Endothelial cell of umbilical vein (primary cell): ENCODE measurements around the gene AGAP3. TPM values are rescaled to one million over a fixed set of nuclear protein-coding genes. Genes with fewer than 3 reads are reported as not detected.

ENCODE experiments used
- BruUV-seq: library from RNA; stranded (reverse); fragments of 400-500 nt; replicated peaks from 2 replicates; lab custom pipeline; 2021; lab: Mats Ljungman, UMichigan
- CTCF ChIA-PET: fragments of 300-600, 350-600 bp; sonication (Branson Sonifier 250); formaldehyde crosslinking; loops from one replicate; lab custom pipeline; 2021; ENCODE audit warnings: antibody characterized with exemption, inconsistent platforms; lab: Charles Lee
- POLR2A ChIA-PET: fragments of 300-600, 350-600 bp; sonication (Branson Sonifier 250); formaldehyde crosslinking; loops from one replicate; lab custom pipeline; 2021; ENCODE audit warnings: antibody characterized with exemption, inconsistent platforms; lab: Charles Lee
- DNase-seq: peaks from one replicate; pipeline ENCODE4 v3.0.0-alpha.2; 2011; ENCODE audit warnings: low read depth, low spot score
- FAIRE-seq: peaks from 2 replicates; lab custom pipeline; 2011; peaks lifted over from hg19 to GRCh38; lab: Jason Lieb, UNC
- H2AFZ ChIP-seq: 2 replicates; pipeline ENCODE4 v1.6.0; 2012; ENCODE audit warnings: low read depth, low read length, control low read depth, inconsistent platforms
- H3K27ac ChIP-seq: 2 replicates; pipeline ENCODE4 v1.5.1; 2011; ENCODE audit warnings: low read depth, mild to moderate bottlenecking, control low read depth, low read length, moderate library complexity; ENCODE audit not compliant: insufficient read depth
- H3K27me3 ChIP-seq, 2 experiments: 2 replicates each; pipeline versions ENCODE4 v1.6.0 to v1.6.1; 2011; ENCODE audit warnings: low read length in 2 of 2, mixed read lengths in 1 of 2; ENCODE audit not compliant: control insufficient read depth in 2 of 2, insufficient read depth in 2 of 2
- H3K36me3 ChIP-seq, 2 experiments: 2 replicates in 1 of 2; 3 replicates in 1 of 2; pipeline ENCODE4 v1.5.1; 2011; ENCODE audit warnings: low read length in 2 of 2, mild to moderate bottlenecking in 1 of 2, moderate library complexity in 1 of 2; ENCODE audit not compliant: control insufficient read depth in 2 of 2, insufficient read depth in 2 of 2; ENCODE audit errors: extremely low read depth in 1 of 2
- H3K4me1 ChIP-seq: 3 replicates; pipeline ENCODE4 v1.5.1; 2011; ENCODE audit warnings: mild to moderate bottlenecking, low read length; ENCODE audit not compliant: control insufficient read depth, insufficient read depth; ENCODE audit errors: extremely low read depth
- H3K4me2 ChIP-seq: 2 replicates; pipeline ENCODE4 v1.6.1; 2011; ENCODE audit warnings: low read length, control low read depth, mixed read lengths; ENCODE audit not compliant: insufficient read depth
- H3K4me3 ChIP-seq, 3 experiments: fragments of 200-600 bp in 1 of 3; sonication (generic), shearing (Covaris generic) in 1 of 3; replicated peaks in 1 of 3; 2 replicates each; pipeline ENCODE4 v1.5.1; 2011 to 2016; ENCODE audit warnings: control low read depth in 3 of 3, low read length in 3 of 3, mild to moderate bottlenecking in 2 of 3, inconsistent platforms in 1 of 3, low read depth in 1 of 3, moderate library complexity in 1 of 3; ENCODE audit not compliant: insufficient read depth in 1 of 3
- H3K79me2 ChIP-seq: 2 replicates; pipeline ENCODE4 v1.6.0; 2012; ENCODE audit warnings: low read length, inconsistent platforms; ENCODE audit not compliant: control insufficient read depth, insufficient read depth
- H3K9ac ChIP-seq: replicated peaks from 2 replicates; pipeline ENCODE3; 2011; ENCODE audit warnings: low read length, control low read depth; ENCODE audit not compliant: insufficient read depth; ENCODE audit errors: extremely low read depth
- H3K9me1 ChIP-seq: replicated peaks from 3 replicates; pipeline ENCODE4 v1.6.0; 2011; ENCODE audit warnings: mild to moderate bottlenecking, low read length; ENCODE audit not compliant: control insufficient read depth, insufficient read depth; ENCODE audit errors: extremely low read depth
- H3K9me3 ChIP-seq: replicated peaks from 2 replicates; pipeline ENCODE4 v1.5.1; 2012; ENCODE audit warnings: low read length, inconsistent platforms; ENCODE audit not compliant: control insufficient read depth, insufficient read depth
- H4K20me1 ChIP-seq: replicated peaks from 2 replicates; pipeline ENCODE3; 2011; ENCODE audit warnings: mild to moderate bottlenecking, low read length; ENCODE audit not compliant: control insufficient read depth, insufficient read depth; ENCODE audit errors: extremely low read depth
- CTCF ChIP-seq, 2 donors: IDR thresholded peaks; 1 replicate in 1 of 2; 2 replicates in 1 of 2; pipeline ENCODE4 v1.5.1; 2011; ENCODE audit warnings: low read length in 2 of 2, mild to moderate bottlenecking in 2 of 2, moderate library complexity in 2 of 2, control low read depth in 1 of 2, inconsistent platforms in 1 of 2, low read depth in 1 of 2; ENCODE audit not compliant: insufficient read depth in 1 of 2; ENCODE audit errors: extremely low read depth in 1 of 2
- EZH2 ChIP-seq: IDR thresholded peaks from 2 replicates; pipeline ENCODE4 v1.6.1; 2012; ENCODE audit warnings: borderline replicate concordance, low read depth, mild to moderate bottlenecking, moderate library complexity, low read length, inconsistent platforms; ENCODE audit not compliant: severe bottlenecking
- FOS ChIP-seq: IDR thresholded peaks from 2 replicates; pipeline ENCODE4 v1.6.1; 2011; ENCODE audit warnings: mild to moderate bottlenecking, low read length, moderate library complexity, borderline replicate concordance; ENCODE audit not compliant: insufficient read depth
- JUN ChIP-seq: IDR thresholded peaks from 2 replicates; pipeline ENCODE4 v1.6.1; 2011; ENCODE audit warnings: borderline replicate concordance, low read depth; ENCODE audit not compliant: insufficient read length, insufficient read depth
- MAX ChIP-seq: IDR thresholded peaks from 2 replicates; pipeline ENCODE4 v1.6.1; 2011; ENCODE audit not compliant: insufficient read depth, insufficient read length
- MYC ChIP-seq: IDR thresholded peaks from one replicate; pipeline ENCODE4 v1.6.1; 2011; ENCODE audit warnings: mild to moderate bottlenecking, low read depth, low read length
- POLR2A ChIP-seq: IDR thresholded peaks from 2 replicates; pipeline ENCODE4 v1.6.1; 2012; ENCODE audit warnings: low read depth, mild to moderate bottlenecking, control low read depth, low read length
- dilution Hi-C: fragments of 300-500 bp; cut with MboI; formaldehyde crosslinking; loops from one replicate; pipeline ENCODE4 v1.15.0; 2019; ENCODE audit warnings: low sequenced_read_pairs; ENCODE audit not compliant: extremely low pct_ligation_motif_present
- intact Hi-C: fragments of 100-400 bp; cut with micrococcal nuclease; formaldehyde crosslinking; loops from one replicate; pipeline ENCODE4 v1.10.0; 2022
- polyA plus RNA-seq, 4 experiments: library from polyadenylated mRNA; depleted of rRNA in 3 of 4; stranded (reverse) in 3 of 4; unstranded in 1 of 4; fragments of >200 nt; gene quantifications; 2 replicates each; pipeline versions ENCODE4 v1.2.1 to v1.2.3, GENCODE V29; 2011 to 2012; ENCODE audit warnings: missing spikeins in 1 of 4
- total RNA-seq: library from RNA; stranded (reverse); gene quantifications from 2 replicates; pipeline ENCODE4 v1.2.3, GENCODE V29; 2021

Gene AGAP3
- total and polyA plus RNA-seq, 2 donors (not counting 3 experiments of a cell fraction or from before 2014, with no cell fraction given), result 171 to 174 TPM

DNA sequence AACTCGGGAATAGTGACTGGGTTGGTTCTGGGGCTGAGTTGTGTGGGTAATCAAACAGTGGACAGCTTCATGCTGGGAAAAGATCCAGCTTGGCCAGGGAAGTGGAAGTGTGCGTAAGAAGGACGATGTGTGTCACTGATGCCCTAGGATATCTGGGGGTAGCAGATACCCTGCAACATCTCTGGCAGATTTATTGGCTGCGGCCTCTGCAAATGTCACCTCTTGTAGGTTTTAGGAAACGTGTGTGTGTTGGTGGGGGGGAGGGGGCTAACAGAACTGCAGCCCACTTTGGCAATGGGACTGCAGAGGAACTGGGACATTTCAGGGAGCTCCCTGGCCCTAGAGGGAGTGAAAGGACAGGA, 965 bp upstream of the AGAP3 start:
- POLR2A ChIA-PET, result interaction anchor here (1.0 kb wide), 1 partner anchor 24 kb away, joined by 4 read pairs; no protein-coding TSS in a partner anchor

More for the DNA sequence above, 965 bp upstream of the AGAP3 start:
- no peak overlapping the region for H3K27ac ChIP-seq
- H3K9me3 ChIP-seq, result no peaks in the 10 kb centered on the region
- peak overlapping the region; percentile 64 for H3K4me2 ChIP-seq
- TF ChIP-seq EZH2 (no peak), JUN (no peak), MAX (no peak), MYC (no peak), FOS (no peak), CTCF (IDR thresholded peaks at IDR 0.05; ENCODE audit: extremely low read depth in 1 of 2, insufficient read depth in 1 of 2, low read depth in 1 of 2, low read length in 2 of 2) (no peak), POLR2A (no peak)
- H3K4me3 ChIP-seq, result no peak overlapping the region
- no peak overlapping the region for H3K9ac ChIP-seq
- H2AFZ ChIP-seq, result no peak overlapping the region
- peaks cover 42% of the 10 kb centered on the region for H3K79me2 ChIP-seq
- H3K9me1 ChIP-seq, result no peaks in the 10 kb centered on the region
- H3K4me1 ChIP-seq, result peaks cover 56% of the 10 kb centered on the region
- no TSS peak for BruUV-seq
- intact Hi-C loops, result no loop called here
- H3K36me3 ChIP-seq, result no peaks in the 10 kb centered on the region
- dilution Hi-C loops, result no loop called here
- no peaks in the 10 kb centered on the region for H4K20me1 ChIP-seq
- CTCF ChIA-PET, result interaction anchor here (1.0 to 2.5 kb wide), 9 partner anchors 9 to 99 kb away, joined by 3 to 16 read pairs (median 4); partner anchors contain the start of gene ABCB8
- DNase-seq, result peak; percentile 19
- H3K27me3 ChIP-seq, result no peaks in the 10 kb centered on the region
- peak; percentile 4 for FAIRE-seq
